ENCODE data around the gene ANAPC15.

ANAPC15 gene

DNA sequence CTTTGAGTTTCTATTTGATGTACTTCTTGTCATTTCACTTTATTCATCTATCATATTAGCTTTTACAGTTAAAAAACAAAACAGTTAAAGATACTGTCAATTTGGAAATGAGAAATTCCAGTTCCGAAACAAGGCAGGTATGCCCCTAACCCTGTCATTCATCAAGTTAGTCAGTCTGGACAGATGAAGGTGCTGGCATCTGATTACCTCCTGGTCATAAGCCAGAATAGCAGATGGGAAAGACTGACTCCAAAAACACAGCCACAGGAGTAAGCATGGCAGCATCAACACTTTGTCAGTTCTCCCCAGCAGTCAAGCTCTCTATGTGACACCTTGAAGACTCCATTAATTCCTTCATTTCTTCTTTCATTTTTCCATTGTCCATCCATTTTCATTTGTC, 27.5 kb downstream of the ANAPC15 start:
- DNase-seq (ENCODE audit: low read depth), result no peak

DNA sequence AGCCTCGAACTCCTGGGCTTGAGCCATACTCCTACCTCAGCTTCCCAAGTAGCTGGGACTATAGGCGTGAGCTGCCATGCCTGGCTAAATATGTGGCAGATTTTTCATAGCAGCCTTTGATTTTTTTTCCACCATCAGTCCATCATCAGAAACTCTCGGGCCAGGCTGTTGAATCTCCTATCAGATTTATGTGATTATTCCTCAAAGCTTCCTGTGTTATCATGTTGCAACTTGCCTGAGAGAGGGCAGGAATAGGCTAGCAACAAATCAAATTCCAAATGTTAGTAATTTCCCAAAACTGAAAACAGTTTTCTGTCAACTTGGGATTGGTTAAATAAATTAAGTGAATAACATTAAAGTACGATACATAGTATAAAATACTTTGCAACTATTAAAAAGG, 28.4 kb downstream of the ANAPC15 start:
- DNase-seq (ENCODE audit: low read depth), result no peak

DNA sequence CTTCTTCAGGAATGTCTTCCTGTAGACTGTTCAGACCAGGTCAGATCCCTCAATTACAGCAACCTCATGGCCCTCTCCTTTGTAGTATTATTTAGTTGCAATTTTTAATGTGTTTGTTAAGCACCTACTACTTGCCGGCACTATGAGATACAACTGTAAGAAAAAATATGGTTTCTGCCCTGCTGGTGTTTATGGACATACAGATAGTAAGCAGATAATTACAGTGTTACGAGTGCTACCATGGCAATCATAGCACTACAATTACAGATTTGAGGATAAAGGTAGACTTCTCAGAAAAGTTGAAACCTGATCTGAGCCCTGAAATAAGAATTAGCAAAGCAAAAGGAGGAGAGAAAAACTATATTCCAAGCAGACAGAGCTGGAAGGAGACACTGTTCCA, 29.1 kb downstream of the ANAPC15 start:
- DNase-seq (ENCODE audit: low read depth), result no peak

DNA sequence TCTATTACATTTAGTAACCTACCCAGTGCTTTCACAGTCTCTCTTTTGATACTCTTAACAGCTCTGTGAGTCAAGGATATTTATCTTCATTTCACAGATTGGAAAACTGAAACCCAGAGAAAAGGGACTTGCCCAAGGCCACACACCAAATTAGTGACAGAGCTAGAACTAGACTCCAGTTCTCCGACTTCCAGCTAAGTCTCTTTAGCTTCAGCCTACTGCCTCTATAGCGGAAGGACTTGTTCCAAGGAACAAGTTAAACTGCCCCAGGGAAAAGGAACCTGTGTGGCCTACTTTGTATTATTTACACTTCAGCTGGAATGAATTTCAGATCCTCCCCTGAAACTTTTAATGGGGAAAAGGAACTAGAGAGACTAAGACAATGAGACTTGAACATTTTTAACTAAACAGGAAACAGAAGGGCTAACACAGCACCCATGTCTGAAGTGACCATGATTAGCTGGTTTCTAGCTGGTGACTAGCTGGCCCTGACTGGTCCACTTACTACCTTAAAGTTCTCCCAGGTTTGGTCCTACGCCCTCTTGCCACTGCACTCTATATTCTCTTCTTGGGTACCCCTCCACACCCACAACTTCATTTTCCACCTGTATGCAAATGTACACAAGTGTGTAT, 30.6 kb downstream of the ANAPC15 start:
- DNase-seq (ENCODE audit: low read depth), result no peak

- no peak for DNase-seq (ENCODE audit: low read depth)
Measured at GRCh38 chr11:72081184-72081644, 31.3 kb downstream of the ANAPC15 start.

- peak; percentile 99 for DNase-seq (ENCODE audit: low read depth)
Measured at GRCh38 chr11:72080326-72081183, 31.9 kb downstream of the ANAPC15 start, which contains the start of the genes LRRC51 and NUMA1. TSS of gene LRRC51 (plus strand) at chr11:72080850. CDS start at chr11:72089084, 8,234 bp downstream. TSS of gene NUMA1 (minus strand) at chr11:72080542. CDS start at chr11:72035943, 44,599 bp downstream.

- DNase-seq (ENCODE audit: low read depth), result no peak
Measured at GRCh38 chr11:72079819-72080325, 32.6 kb downstream of the ANAPC15 start.

GRCh38 chr11:72078477-72078876, 34.0 kb downstream of the ANAPC15 start:
- no peak for DNase-seq (ENCODE audit: low read depth)

GRCh38 chr11:72075756-72076155, 36.7 kb downstream of the ANAPC15 start:
- DNase-seq (ENCODE audit: low read depth), result no peak

DNA sequence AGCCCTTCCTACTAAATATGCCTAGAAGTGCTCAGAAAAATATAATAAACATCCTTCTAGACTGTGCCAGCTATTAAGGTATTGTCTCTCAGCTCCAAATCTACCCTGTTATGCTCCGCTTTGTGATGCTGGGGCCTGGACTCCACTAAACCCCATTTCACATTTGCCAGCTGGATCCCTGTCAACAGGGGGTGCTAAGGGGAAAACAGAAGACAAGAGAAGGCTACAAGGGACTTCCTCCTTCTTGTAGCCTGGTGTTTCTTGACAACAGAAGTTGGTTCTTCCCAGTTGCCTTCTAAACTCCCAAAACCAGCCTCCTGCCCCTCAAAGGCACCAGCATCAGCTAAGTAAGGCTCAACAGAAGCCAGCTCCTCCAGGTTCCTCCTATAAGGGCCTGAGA, 37.4 kb downstream of the ANAPC15 start:
- no peak for DNase-seq (ENCODE audit: low read depth)

- DNase-seq (ENCODE audit: low read depth), result peak; percentile 84
Measured at GRCh38 chr11:72072348-72072747, 40.1 kb downstream of the ANAPC15 start.

DNA sequence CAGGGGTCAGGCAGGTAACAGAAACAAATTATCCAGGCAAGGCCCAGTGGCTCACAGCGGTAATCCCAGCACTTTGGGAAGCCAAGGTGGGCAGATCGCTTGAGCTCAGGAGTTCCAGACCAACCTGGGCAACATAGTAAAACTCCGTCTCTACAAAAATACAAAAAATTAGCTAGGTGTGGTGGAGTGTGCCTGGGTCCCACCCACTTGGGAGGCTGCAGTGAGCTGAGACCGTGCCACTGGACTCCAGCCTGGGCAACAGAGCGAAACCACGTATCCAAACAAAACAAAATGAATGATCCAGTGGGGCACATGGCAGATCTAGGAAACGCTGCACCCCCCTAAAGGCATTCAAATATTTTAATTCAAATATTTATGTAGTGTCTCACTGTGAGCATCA, 42.0 kb downstream of the ANAPC15 start:
- no peak for DNase-seq (ENCODE audit: low read depth)

DNA sequence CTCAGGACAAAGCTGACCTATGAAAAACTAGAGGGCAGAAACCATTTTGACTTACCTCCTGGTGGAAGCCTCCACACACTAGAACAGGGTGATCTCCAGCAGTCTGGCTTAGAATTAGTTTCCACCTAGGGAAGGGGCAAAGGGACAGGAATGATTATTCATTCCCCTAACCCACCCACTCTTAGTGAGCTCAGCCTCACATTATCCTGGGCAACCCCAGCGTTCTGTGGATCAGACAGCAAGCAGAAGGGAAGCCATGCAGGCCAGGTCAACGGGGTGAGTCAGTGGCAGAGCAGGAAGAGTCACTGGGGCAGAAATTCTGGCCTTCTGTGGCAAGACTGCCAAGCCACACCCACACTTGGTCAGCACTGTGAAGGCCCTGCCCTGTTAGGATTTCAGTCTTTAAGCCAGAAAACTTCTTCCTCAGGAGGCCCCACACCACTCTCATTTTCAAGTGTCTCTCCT, 42.7 kb downstream of the ANAPC15 start:
- DNase-seq (ENCODE audit: low read depth), result peak; percentile 76

DNA sequence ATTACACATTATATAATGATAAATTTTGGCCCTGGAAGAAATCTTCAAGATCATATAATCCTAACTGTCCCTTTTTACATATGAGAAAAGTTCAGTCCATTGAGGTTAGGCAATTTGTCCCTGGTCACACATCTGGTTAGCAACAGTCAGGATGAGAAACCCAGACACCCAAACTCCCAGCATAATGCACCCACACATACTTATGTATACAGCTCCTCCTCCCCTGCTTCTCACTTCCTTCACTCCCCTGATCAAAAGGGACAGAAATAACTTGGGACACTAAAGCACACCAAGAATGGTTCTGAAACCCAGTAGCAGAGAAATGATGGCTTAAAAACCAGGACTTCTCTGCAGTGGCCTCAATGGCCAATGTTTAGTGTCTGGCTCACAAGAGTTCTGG, 43.3 kb downstream of the ANAPC15 start:
- DNase-seq (ENCODE audit: low read depth), result no peak

GRCh38 chr11:72067676-72068075, 44.8 kb downstream of the ANAPC15 start:
- no peak for DNase-seq (ENCODE audit: low read depth)

DNA sequence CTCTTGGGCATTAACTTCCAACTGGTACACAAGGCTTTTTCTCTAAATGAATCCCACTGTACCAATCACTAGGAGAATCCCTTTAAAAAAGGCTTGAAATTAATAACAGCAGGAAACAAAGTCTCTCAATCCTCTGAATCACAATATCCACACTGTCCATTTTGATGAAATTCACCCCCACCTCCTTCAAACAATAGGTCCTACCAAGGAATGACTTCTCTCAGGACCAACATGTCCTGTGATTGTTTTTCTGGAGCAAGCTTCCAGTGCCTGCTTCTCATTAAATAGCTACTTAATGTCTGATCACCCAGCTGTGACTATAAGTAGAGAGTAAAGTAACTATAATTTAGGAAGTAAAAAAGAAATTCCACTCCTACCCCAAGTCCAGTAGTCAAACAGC, 45.2 kb downstream of the ANAPC15 start:
- no peak for DNase-seq (ENCODE audit: low read depth)

GRCh38 chr11:72066855-72067254, 45.6 kb downstream of the ANAPC15 start:
- DNase-seq (ENCODE audit: low read depth), result no peak

DNA sequence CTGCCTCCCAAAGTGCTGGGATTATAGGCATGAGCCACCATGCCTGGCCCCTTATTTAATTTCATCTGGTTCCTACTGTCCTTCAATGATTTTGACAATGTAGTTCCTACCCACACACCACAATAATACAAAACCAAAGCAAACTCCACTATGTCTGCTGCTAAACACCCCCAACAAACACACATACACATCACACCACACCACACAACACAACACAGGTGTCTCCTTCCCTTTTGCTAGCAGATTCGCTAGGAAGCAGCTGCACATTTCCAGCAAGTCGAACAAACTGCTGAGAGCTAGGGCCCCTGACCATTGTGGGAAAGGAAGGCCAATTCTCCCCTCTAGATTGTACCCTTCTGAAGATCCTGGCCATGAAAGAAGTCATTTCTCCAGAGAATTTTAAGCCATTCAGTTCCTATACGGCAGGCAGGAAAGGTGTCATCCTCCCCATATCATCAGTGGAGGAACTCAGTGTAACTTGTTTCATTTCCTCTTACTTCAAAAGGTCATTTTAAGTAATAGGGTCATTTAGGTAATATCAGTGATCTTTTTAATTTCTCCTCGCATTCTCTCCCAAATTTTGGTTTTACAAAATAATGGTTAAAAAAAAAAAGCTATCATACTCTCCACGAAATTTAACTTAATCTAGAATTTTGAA, 50.6 kb downstream of the ANAPC15 start:
- DNase-seq (ENCODE audit: low read depth), result no peak
